Measurements from ENCODE around the gene EIF2S2. TPM values are rescaled to one million over a fixed set of nuclear protein-coding genes. Genes with fewer than 3 reads are reported as not detected.
A peak's percentile ranks its signal among the peaks of the same experiment; 100 is the strongest.
"Not testable (repeated sequence)": the region's sequence is repeated elsewhere in the genome, so short reads cannot be mapped to it uniquely, and the experiment has no call there.

The EIF2S2 gene, protein sequence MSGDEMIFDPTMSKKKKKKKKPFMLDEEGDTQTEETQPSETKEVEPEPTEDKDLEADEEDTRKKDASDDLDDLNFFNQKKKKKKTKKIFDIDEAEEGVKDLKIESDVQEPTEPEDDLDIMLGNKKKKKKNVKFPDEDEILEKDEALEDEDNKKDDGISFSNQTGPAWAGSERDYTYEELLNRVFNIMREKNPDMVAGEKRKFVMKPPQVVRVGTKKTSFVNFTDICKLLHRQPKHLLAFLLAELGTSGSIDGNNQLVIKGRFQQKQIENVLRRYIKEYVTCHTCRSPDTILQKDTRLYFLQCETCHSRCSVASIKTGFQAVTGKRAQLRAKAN
- polyA plus RNA-seq (2013, experiment 1 of 2), result 307 TPM
- polyA plus RNA-seq (2013, experiment 2 of 2), result 307 TPM

DNA sequence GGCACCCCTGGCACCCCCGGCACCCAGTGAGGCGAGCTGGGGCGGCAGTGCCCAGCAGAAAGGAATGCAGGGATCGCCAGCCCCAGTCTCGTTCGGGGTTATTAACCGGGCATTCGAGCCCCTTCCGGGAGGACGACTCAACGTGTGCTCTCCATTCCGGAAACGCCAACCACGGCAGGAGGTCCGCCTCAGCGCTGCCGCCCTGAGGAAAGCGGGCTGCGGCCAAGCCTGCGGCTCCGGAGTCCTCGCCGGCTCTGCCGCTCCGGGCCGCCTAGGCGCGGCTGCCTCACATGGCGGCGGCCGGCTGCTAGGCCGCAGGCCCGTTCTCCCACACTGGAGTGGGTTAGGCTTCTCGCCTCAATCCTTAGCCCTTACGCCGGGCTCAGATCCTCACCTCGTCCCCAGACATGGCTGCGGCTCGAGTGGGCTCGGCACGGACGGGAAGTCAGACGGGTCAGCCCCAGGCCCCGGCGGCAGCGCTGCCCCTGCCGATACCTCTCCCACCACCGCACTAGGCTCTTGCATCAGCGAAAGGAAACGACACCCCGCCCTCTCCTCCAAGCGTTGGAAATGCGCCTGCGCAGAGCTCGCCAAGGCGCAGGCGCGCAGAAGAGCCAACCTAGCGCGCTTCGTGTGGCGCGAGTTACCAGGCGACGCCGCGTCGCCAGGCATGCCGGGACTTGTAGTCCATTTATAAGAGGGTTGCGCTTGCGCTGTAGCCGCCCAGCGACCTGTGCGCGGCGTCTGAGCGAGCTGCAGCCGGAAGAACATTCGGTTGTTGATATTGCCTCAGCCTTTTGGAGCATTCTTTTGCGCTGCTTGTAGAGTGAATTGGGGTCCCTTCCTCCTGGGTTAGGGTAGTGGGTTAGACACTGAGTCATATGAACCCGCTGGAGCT lies at the start of gene EIF2S2:
EIF2S2 (minus strand) TSS at position 542 of the 898 bp plus-strand sequence; CDS start at position 409, 133 bp downstream.
- Histone ChIP-seq H4K5ac (ENCODE audit: low read length) (no peak within 1 kb of the TSS), H3K27me3 (ENCODE audit: insufficient read depth, low read length, poor library complexity) (no peaks in the 10 kb centered on the region), H3K36me3 (ENCODE audit: control insufficient read depth, insufficient read depth, low read length) (no peaks in the 10 kb centered on the region), H3K4me2 (ENCODE audit: low read length) (peak within 1 kb of the TSS; percentile 82), H3K4me3 (ENCODE audit: low read length) (peak within 1 kb of the TSS; percentile 78), H2BK120ac (ENCODE audit: low read depth, low read length) (peak within 1 kb of the TSS; percentile 33), H2BK5ac (ENCODE audit: low read length) (peak within 1 kb of the TSS; percentile 89), H3K4ac (ENCODE audit: low read depth, low read length) (peak within 1 kb of the TSS; percentile 93), H3K4me1 (ENCODE audit: control insufficient read depth, low read depth, low read length) (peaks cover 3% of the 10 kb centered on the region), H4K8ac (ENCODE audit: low read depth, low read length) (peak within 1 kb of the TSS; percentile 70), H2AK5ac (ENCODE audit: low read length) (peak within 1 kb of the TSS; percentile 81), H3K79me1 (ENCODE audit: low read length) (peaks cover 2% of the 10 kb centered on the region), H3K18ac (ENCODE audit: low read length) (peak within 1 kb of the TSS; percentile 98), H2BK15ac (replicated peaks; ENCODE audit: low read depth) (no peak within 1 kb of the TSS), H3K9ac (ENCODE audit: low read length) (peak within 1 kb of the TSS; percentile 98), H3K79me2 (ENCODE audit: control insufficient read depth, insufficient read depth, low read length) (peaks cover 48% of the 10 kb centered on the region), H3K23ac (ENCODE audit: low read length) (peak within 1 kb of the TSS; percentile 17), H3K27ac (ENCODE audit: low read depth, low read length) (peak within 1 kb of the TSS; percentile 90), H3K56ac (ENCODE audit: low read length) (peak within 1 kb of the TSS; percentile 96)
- no CpG with 5 or more reads among the region's 81 CpGs for WGBS (ENCODE audit: extremely low coverage, insufficient coverage, low lambda C conversion rate)
- DNase-seq, result peak; percentile 99

DNA sequence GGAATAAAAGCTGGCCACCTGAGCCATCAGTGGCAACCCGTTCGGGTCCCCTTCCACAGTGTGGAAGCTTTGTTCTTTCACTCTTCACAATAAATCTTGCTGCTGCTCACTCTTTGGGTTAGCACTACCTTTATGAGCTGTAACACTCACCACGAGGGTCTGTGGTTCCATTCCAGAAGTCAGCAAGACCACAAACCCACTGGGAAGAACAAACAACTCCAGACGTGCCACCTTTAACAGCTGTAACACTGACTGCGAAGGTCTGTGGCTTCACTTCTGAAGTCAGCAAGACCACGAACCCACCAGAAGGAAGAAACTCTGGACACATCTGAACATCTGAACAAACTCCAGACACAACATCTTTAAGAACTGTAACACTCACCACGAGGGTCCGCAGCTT lies 45.7 kb upstream of the EIF2S2 start:
- not testable (repeated sequence) for H4K5ac ChIP-seq (ENCODE audit: low read length); DNase-seq
- no CpG with 5 or more reads among the region's 8 CpGs for WGBS (ENCODE audit: extremely low coverage, insufficient coverage, low lambda C conversion rate)

DNA sequence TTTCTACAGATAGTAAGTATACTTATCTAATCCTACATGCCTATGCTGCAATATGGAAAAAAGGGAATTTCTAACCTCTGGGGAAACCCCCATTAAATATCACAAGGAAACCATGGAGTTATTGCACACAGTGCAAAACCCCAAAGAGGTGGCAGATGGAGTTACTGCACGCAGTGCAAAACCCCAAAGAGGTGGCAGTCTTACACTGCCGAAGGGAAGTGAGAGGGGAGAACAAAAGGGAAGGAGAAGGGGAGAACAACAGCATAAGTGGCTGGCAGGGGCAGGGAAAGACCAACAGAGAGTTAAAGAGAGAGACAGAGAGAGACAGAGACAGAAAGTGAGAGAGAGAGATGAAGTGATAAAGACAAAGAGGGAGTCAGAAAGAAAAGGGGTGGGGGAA lies 43.8 kb upstream of the EIF2S2 start:
- Histone ChIP-seq H3K4me2 (ENCODE audit: low read length) (no peak overlapping the region), H3K18ac (ENCODE audit: low read length) (no peak overlapping the region), H3K4me3 (ENCODE audit: low read length) (no peak overlapping the region), H3K79me1 (ENCODE audit: low read length) (no peaks in the 10 kb centered on the region), H3K27me3 (ENCODE audit: insufficient read depth, low read length, poor library complexity) (no peaks in the 10 kb centered on the region), H3K4ac (ENCODE audit: low read depth, low read length) (no peak overlapping the region), H4K5ac (ENCODE audit: low read length) (no peak overlapping the region), H3K36me3 (ENCODE audit: control insufficient read depth, insufficient read depth, low read length) (no peaks in the 10 kb centered on the region), H2BK120ac (ENCODE audit: low read depth, low read length) (peak overlapping the region; percentile 3), H3K23ac (ENCODE audit: low read length) (no peak overlapping the region), H3K56ac (ENCODE audit: low read length) (peak overlapping the region; percentile 83), H3K79me2 (ENCODE audit: control insufficient read depth, insufficient read depth, low read length) (no peaks in the 10 kb centered on the region), H2BK5ac (ENCODE audit: low read length) (peak overlapping the region; percentile 94), H2AK5ac (ENCODE audit: low read length) (no peak overlapping the region), H3K4me1 (ENCODE audit: control insufficient read depth, low read depth, low read length) (no peaks in the 10 kb centered on the region), H3K27ac (ENCODE audit: low read depth, low read length) (peak overlapping the region; percentile 94), H4K8ac (ENCODE audit: low read depth, low read length) (no peak overlapping the region), H3K9ac (ENCODE audit: low read length) (peak overlapping the region; percentile 39), H2BK15ac (replicated peaks; ENCODE audit: low read depth) (no peak overlapping the region)
- WGBS (ENCODE audit: extremely low coverage, insufficient coverage, low lambda C conversion rate), result no CpG with 5 or more reads among the region's 2 CpGs
- peak; percentile 54 for DNase-seq

More for the DNA sequence above, 45.7 kb upstream of the EIF2S2 start:
- H3K4me3 ChIP-seq (ENCODE audit: low read length); H3K9ac ChIP-seq (ENCODE audit: low read length); H3K79me2 ChIP-seq (ENCODE audit: control insufficient read depth, insufficient read depth, low read length); H2BK5ac ChIP-seq (ENCODE audit: low read length); H2BK120ac ChIP-seq (ENCODE audit: low read depth, low read length); H3K36me3 ChIP-seq (ENCODE audit: control insufficient read depth, insufficient read depth, low read length); H3K27me3 ChIP-seq (ENCODE audit: insufficient read depth, low read length, poor library complexity); H2AK5ac ChIP-seq (ENCODE audit: low read length); H2BK15ac ChIP-seq (replicated peaks; ENCODE audit: low read depth); H3K4ac ChIP-seq (ENCODE audit: low read depth, low read length); H4K8ac ChIP-seq (ENCODE audit: low read depth, low read length); H3K4me2 ChIP-seq (ENCODE audit: low read length); H3K18ac ChIP-seq (ENCODE audit: low read length); H3K23ac ChIP-seq (ENCODE audit: low read length); H3K27ac ChIP-seq (ENCODE audit: low read depth, low read length); H3K79me1 ChIP-seq (ENCODE audit: low read length); H3K4me1 ChIP-seq (ENCODE audit: control insufficient read depth, low read depth, low read length): not testable (repeated sequence)
- H3K56ac ChIP-seq (ENCODE audit: low read length), result peak overlapping the region; percentile 34

DNA sequence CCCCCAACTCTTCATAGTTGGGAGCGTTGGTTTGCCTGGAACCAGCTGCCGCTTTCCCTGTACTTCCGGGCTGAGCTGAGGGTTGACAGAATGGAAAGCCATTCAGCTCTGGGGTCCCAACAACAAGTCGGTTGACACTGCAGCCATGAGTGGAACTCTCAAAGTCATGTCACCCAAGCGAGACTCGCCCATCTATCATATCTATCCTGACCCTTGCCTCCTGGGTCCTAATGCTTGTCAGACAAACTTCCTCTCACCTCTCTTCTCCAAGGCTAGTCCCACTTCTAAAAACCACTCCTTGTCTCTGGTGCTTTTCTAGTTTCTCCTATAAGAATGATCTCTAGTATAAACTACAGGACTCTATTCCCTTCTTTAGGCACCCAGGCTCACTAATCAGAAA lies 41.1 kb upstream of the EIF2S2 start:
- not testable (repeated sequence) for H2BK5ac ChIP-seq (ENCODE audit: low read length); H3K4me1 ChIP-seq (ENCODE audit: control insufficient read depth, low read depth, low read length); H3K4ac ChIP-seq (ENCODE audit: low read depth, low read length); DNase-seq; H3K4me2 ChIP-seq (ENCODE audit: low read length); H3K23ac ChIP-seq (ENCODE audit: low read length); H3K27me3 ChIP-seq (ENCODE audit: insufficient read depth, low read length, poor library complexity); H4K8ac ChIP-seq (ENCODE audit: low read depth, low read length); H3K36me3 ChIP-seq (ENCODE audit: control insufficient read depth, insufficient read depth, low read length); H4K5ac ChIP-seq (ENCODE audit: low read length); H3K79me1 ChIP-seq (ENCODE audit: low read length); H3K4me3 ChIP-seq (ENCODE audit: low read length); H2BK15ac ChIP-seq (replicated peaks; ENCODE audit: low read depth); H2AK5ac ChIP-seq (ENCODE audit: low read length); H3K9ac ChIP-seq (ENCODE audit: low read length); H3K79me2 ChIP-seq (ENCODE audit: control insufficient read depth, insufficient read depth, low read length); H2BK120ac ChIP-seq (ENCODE audit: low read depth, low read length)
- peak overlapping the region; percentile 49 for H3K56ac ChIP-seq (ENCODE audit: low read length)
- peak overlapping the region; percentile 78 for H3K27ac ChIP-seq (ENCODE audit: low read depth, low read length)
- H3K18ac ChIP-seq (ENCODE audit: low read length), result peak overlapping the region; percentile 2
- no CpG with 5 or more reads among the region's 6 CpGs for WGBS (ENCODE audit: extremely low coverage, insufficient coverage, low lambda C conversion rate)

DNA sequence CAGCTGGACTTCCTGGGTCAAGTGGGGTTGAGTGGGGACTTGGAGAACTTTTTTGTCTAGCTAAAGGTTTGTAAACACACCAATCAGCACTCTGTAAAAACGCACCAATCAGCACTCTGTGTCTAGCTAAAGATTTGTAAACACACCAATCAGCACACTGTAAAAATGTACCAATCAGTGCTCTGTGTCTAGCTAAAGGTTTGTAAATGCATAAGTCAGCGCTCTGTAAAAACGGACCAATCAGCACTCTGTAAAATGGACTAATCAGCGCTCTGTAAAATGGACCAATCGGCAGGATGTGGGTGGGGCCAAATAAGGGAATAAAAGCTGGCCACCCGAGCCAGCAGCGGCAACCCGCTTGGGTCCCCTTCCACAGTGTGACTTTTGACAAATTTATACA lies 40.0 kb upstream of the EIF2S2 start:
- not testable (repeated sequence) for H3K9ac ChIP-seq (ENCODE audit: low read length); H3K4me1 ChIP-seq (ENCODE audit: control insufficient read depth, low read depth, low read length); H4K8ac ChIP-seq (ENCODE audit: low read depth, low read length); H3K27me3 ChIP-seq (ENCODE audit: insufficient read depth, low read length, poor library complexity); H3K36me3 ChIP-seq (ENCODE audit: control insufficient read depth, insufficient read depth, low read length); H2BK120ac ChIP-seq (ENCODE audit: low read depth, low read length); H3K4me2 ChIP-seq (ENCODE audit: low read length); H2BK5ac ChIP-seq (ENCODE audit: low read length); DNase-seq; H3K4me3 ChIP-seq (ENCODE audit: low read length); H3K79me2 ChIP-seq (ENCODE audit: control insufficient read depth, insufficient read depth, low read length); H4K5ac ChIP-seq (ENCODE audit: low read length); H3K79me1 ChIP-seq (ENCODE audit: low read length); H2AK5ac ChIP-seq (ENCODE audit: low read length); H3K56ac ChIP-seq (ENCODE audit: low read length); H3K27ac ChIP-seq (ENCODE audit: low read depth, low read length); H3K4ac ChIP-seq (ENCODE audit: low read depth, low read length); H3K23ac ChIP-seq (ENCODE audit: low read length); H2BK15ac ChIP-seq (replicated peaks; ENCODE audit: low read depth); H3K18ac ChIP-seq (ENCODE audit: low read length)
- WGBS (ENCODE audit: extremely low coverage, insufficient coverage, low lambda C conversion rate), result no CpG with 5 or more reads among the region's 8 CpGs

Measured in mesendoderm (in vitro differentiated cells).